ENCODE measurements around the gene FREY1. TPM values are rescaled to one million over a fixed set of nuclear protein-coding genes. Genes with fewer than 3 reads are reported as not detected.

The FREY1 gene, protein sequence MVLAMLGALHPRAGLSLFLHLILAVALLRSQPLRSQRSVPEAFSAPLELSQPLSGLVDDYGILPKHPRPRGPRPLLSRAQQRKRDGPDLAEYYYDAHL
- 1 to 10 TPM in 1 of 4 donors, not detected in 3; 1.6 TPM for total RNA-seq

DNA sequence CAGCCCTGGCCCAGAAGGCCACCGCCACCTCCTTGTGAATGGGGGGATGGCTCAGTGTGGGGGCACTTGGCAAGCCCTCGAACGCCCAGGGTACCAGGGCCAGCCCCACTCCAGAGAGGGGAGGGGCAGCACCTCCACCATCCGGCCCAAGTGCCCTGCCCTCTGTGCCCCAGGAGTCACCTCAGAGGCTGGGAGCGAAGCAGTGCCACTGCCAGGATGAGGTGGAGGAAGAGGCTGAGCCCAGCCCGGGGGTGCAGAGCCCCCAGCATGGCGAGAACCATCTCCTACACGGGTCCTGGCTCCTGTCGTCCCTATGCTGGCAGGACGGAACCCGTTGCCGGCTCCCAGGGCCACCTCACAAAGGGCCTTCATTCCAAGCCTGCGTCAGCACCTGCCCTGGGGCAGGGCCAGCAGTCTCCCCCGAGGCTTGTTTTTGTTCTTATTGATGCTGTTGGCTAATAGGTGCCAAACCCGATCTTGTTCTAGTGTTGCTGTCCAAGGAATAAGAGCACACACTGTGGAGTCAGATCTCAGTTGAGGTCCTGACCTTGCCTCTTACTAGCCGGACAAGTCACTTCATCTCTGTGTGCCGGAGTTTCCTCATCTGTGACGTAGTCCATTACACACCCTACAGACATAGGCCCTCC, at the start of gene FREY1:
Gene FREY1, minus strand, starts transcription at position 307 of the 647 bp plus-strand sequence. Its CDS starts 26 bp downstream, at position 281.
- no peaks in the 10 kb centered on the region for H3K9me3 ChIP-seq
- no peaks in the 10 kb centered on the region for H3K27me3 ChIP-seq
- TF ChIP-seq, protein P1, sequence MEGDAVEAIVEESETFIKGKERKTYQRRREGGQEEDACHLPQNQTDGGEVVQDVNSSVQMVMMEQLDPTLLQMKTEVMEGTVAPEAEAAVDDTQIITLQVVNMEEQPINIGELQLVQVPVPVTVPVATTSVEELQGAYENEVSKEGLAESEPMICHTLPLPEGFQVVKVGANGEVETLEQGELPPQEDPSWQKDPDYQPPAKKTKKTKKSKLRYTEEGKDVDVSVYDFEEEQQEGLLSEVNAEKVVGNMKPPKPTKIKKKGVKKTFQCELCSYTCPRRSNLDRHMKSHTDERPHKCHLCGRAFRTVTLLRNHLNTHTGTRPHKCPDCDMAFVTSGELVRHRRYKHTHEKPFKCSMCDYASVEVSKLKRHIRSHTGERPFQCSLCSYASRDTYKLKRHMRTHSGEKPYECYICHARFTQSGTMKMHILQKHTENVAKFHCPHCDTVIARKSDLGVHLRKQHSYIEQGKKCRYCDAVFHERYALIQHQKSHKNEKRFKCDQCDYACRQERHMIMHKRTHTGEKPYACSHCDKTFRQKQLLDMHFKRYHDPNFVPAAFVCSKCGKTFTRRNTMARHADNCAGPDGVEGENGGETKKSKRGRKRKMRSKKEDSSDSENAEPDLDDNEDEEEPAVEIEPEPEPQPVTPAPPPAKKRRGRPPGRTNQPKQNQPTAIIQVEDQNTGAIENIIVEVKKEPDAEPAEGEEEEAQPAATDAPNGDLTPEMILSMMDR (IDR thresholded peaks at IDR 0.05), result no peak
- no peak for TF ChIP-seq POLR2A (IDR thresholded peaks at IDR 0.05)
- no peaks in the 10 kb centered on the region for H3K4me1 ChIP-seq
- H3K36me3 ChIP-seq, result no peaks in the 10 kb centered on the region
- no peak within 1 kb of the TSS for H3K4me3 ChIP-seq
- intact Hi-C loops (cut with DNase I; ENCODE audit: low total_unique reads), result no loop called here
- H3K27ac ChIP-seq, result no peak within 1 kb of the TSS
- DNase-seq, result no peak

DNA sequence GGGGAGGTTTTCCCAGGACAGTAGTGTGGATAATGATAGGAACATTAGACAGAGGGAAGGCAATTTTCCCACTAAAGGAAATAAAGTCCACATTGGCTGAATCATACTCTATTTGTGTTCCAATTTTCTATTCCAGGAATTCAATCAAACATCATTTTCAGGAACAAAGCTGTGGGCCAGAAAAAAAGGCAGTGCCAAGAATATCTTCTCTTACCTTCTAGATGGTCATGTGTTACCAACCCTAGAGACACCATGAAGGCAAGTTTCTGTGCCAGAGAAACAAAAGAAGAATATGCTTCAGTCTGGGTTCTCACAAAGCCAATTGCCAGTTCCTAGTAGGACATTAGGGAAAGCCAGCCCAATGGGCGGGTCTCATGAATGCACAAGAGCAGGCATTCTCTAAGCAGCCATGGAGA, 42.9 kb upstream of the FREY1 start:
- no peak for DNase-seq
- Histone ChIP-seq H3K27ac (no peak overlapping the region), H3K4me3 (no peak overlapping the region), H3K27me3 (no peaks in the 10 kb centered on the region), H3K9me3 (no peaks in the 10 kb centered on the region), H3K4me1 (no peaks in the 10 kb centered on the region), H3K36me3 (no peaks in the 10 kb centered on the region)
- intact Hi-C loops (cut with DNase I; ENCODE audit: low total_unique reads), result no loop called here
- TF ChIP-seq POLR2A (IDR thresholded peaks at IDR 0.05), result no peak
- TF ChIP-seq, protein P1 (IDR thresholded peaks at IDR 0.05), result no peak

DNA sequence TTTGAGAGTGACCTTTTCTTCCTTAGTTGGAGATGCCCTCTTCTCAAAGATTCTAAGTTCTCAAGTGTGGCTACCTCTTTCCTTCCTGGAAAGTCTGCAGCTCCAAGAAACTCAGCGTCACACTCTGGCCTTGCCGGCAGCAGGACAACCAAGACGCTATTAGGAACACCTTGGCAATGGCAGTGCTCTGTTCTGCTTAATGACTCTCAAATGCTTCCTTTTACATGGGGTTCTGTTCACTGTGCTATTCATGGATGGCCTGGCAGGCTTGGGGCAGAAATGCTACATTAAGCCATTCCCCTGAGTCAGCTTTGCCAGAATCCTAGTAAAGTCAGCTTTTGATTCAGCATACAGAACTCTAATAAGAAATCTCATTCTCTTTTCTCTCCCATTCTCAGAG, 41.3 kb upstream of the FREY1 start:
- Histone ChIP-seq H3K36me3 (no peaks in the 10 kb centered on the region), H3K27ac (no peak overlapping the region), H3K4me1 (no peaks in the 10 kb centered on the region), H3K9me3 (no peaks in the 10 kb centered on the region), H3K27me3 (no peaks in the 10 kb centered on the region), H3K4me3 (no peak overlapping the region)
- intact Hi-C loops (cut with DNase I; ENCODE audit: low total_unique reads), result no loop called here
- DNase-seq, result no peak
- no peak for TF ChIP-seq POLR2A (IDR thresholded peaks at IDR 0.05)
- TF ChIP-seq, protein P1 (IDR thresholded peaks at IDR 0.05), result no peak

DNA sequence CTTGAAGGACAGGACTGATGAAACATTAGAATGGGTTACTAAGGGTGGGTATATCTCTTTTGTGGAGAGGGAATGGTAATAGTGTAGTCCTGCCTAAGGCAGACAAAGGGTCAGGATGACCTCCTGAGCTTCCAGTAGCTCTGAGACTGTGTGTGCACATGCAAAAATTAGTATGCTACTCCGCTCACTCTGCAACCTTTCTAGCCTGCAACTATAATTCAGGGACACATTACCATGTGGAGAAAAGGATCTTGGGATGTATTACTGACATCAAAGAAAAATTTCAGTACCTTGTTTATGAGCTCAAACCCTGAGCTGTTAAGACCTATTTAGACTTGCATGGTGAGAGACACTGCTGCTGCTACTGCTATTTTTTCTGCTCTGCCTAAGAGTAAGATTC, 40.8 kb upstream of the FREY1 start:
- DNase-seq, result no peak
- intact Hi-C loops (cut with DNase I; ENCODE audit: low total_unique reads), result no loop called here

DNA sequence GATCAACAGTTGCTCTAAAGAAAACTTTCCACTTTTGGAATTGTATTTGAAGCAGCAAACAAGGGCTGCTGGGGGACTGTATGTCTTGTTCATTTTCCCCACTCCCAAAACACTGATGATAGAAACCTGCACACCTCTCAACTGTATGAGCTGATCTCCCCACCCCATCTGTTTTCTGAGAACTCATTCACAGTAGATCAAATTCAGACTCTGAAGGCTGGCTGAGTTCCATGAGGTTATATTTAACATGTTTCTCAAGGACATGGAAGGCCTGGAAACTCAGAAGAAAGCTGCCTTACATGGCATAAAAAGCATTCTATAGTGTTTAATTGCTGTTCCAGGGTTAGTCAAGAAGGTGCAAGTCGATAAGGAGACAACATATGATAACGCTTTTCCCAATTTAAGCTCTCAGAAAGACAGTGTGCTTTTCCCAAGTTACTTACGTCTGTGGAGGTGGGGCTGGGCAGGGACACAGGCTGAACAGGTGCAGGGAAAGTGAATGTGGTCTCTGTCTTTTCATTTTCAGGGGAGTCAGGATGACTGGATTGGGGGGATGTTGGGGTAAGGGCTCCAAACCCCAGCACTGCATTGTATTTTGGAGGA, 38.4 kb upstream of the FREY1 start:
- Histone ChIP-seq H3K27ac (no peak overlapping the region), H3K36me3 (no peaks in the 10 kb centered on the region), H3K4me3 (no peak overlapping the region), H3K9me3 (no peaks in the 10 kb centered on the region), H3K4me1 (no peaks in the 10 kb centered on the region), H3K27me3 (no peaks in the 10 kb centered on the region)
- no peak for TF ChIP-seq POLR2A (IDR thresholded peaks at IDR 0.05)
- TF ChIP-seq, protein P1 (IDR thresholded peaks at IDR 0.05), result no peak
- intact Hi-C loops (cut with DNase I; ENCODE audit: low total_unique reads), result no loop called here
- no peak for DNase-seq

More for the DNA sequence above, 40.8 kb upstream of the FREY1 start:
- Histone ChIP-seq H3K27me3 (no peaks in the 10 kb centered on the region), H3K9me3 (no peaks in the 10 kb centered on the region), H3K36me3 (no peaks in the 10 kb centered on the region), H3K4me3 (no peak overlapping the region), H3K27ac (no peak overlapping the region), H3K4me1 (no peaks in the 10 kb centered on the region)
- no peak for TF ChIP-seq POLR2A (IDR thresholded peaks at IDR 0.05)
- TF ChIP-seq, protein P1 (IDR thresholded peaks at IDR 0.05), result no peak
